NCI-H2227 treated with DMSO at 0.1 percent for 48 hours (cell line): ENCODE data around the gene CAMKV.

Experiments
- DNase-seq: peaks from one replicate; lab custom pipeline; 2025; lab: John Stamatoyannopoulos, UW

Gene CAMKV

GRCh38 chr3:49895791-49896190, 26.1 kb upstream of the CAMKV start:
- no peak for DNase-seq

- DNase-seq = no peak
Observed at GRCh38 chr3:49889296-49889695, 19.6 kb upstream of the CAMKV start.

GRCh38 chr3:49886922-49887265, 17.2 kb upstream of the CAMKV start:
- no peak for DNase-seq

- no peak for DNase-seq
Observed at GRCh38 chr3:49883998-49884397, 14.3 kb upstream of the CAMKV start.

- no peak for DNase-seq
Observed at GRCh38 chr3:49882166-49882565, 12.5 kb upstream of the CAMKV start.

GRCh38 chr3:49880581-49881315, 11.0 kb upstream of the CAMKV start:
- peak; percentile 11 for DNase-seq

- DNase-seq = no peak
Observed at GRCh38 chr3:49879721-49880120, 10.0 kb upstream of the CAMKV start.

- no peak for DNase-seq
Observed at GRCh38 chr3:49878686-49879085, 9.0 kb upstream of the CAMKV start.

- no peak for DNase-seq
Observed at GRCh38 chr3:49877716-49878115, 8.0 kb upstream of the CAMKV start.

- DNase-seq = no peak
Observed at GRCh38 chr3:49876567-49876966, 6.9 kb upstream of the CAMKV start.

- DNase-seq = no peak
Observed at GRCh38 chr3:49873623-49874022, 3.9 kb upstream of the CAMKV start.

- no peak for DNase-seq
Observed at GRCh38 chr3:49872801-49873281, 3.1 kb upstream of the CAMKV start.

GRCh38 chr3:49871531-49872153, 1.9 kb upstream of the CAMKV start:
- DNase-seq = no peak

- DNase-seq = no peak
Observed at GRCh38 chr3:49868862-49869466, 742 bp downstream of the CAMKV start.

GRCh38 chr3:49867871-49868321, 1.8 kb downstream of the CAMKV start:
- no peak for DNase-seq

- DNase-seq = no peak
Observed at GRCh38 chr3:49867400-49867799, 2.3 kb downstream of the CAMKV start.

- DNase-seq = no peak
Observed at GRCh38 chr3:49865198-49865784, 4.4 kb downstream of the CAMKV start.

GRCh38 chr3:49864505-49864904, 5.2 kb downstream of the CAMKV start:
- DNase-seq = peak; percentile 7

GRCh38 chr3:49859576-49860305, 10.0 kb downstream of the CAMKV start:
- DNase-seq = no peak

- peak; percentile 80 for DNase-seq
Observed at GRCh38 chr3:49856181-49857005, 13.3 kb downstream of the CAMKV start, which contains the start of gene TRAIP. TSS of gene TRAIP (minus strand) at chr3:49856564. CDS start at chr3:49856453, 111 bp downstream.

- no peak for DNase-seq
Observed at GRCh38 chr3:49855662-49856061, 14.0 kb downstream of the CAMKV start.
